ACC112 (cell line): ENCODE measurements around the gene ZNF518B.

Source experiments
- H2AFZ ChIP-seq: fragments of 200-600 bp; sonication (generic); one replicate; pipeline ENCODE4 v1.6.0; 2017; ENCODE audit warnings: antibody characterized with exemption, low read length; ENCODE audit not compliant: unreplicated experiment
- H3K27ac ChIP-seq: fragments of 200-600 bp; sonication (generic); 2 replicates; pipeline ENCODE4 v1.5.1; 2014; ENCODE audit warnings: low read depth, mild to moderate bottlenecking, antibody characterized with exemption, low read length, moderate library complexity
- H3K27me3 ChIP-seq: fragments of 200-600 bp; sonication (generic); 2 replicates; pipeline ENCODE4 v1.6.1; 2014; ENCODE audit warnings: mild to moderate bottlenecking, antibody characterized with exemption, low read length, moderate library complexity, mixed read lengths; ENCODE audit not compliant: insufficient read depth
- H3K36me3 ChIP-seq: fragments of 200-600 bp; sonication (generic); 2 replicates; pipeline ENCODE4 v1.6.1; 2016; ENCODE audit warnings: mild to moderate bottlenecking, antibody characterized with exemption, low read length, moderate library complexity, mixed read lengths; ENCODE audit not compliant: insufficient read depth
- H3K4me1 ChIP-seq: fragments of 200-600 bp; sonication (generic); one replicate; pipeline ENCODE4 v1.6.1; 2016; ENCODE audit warnings: low read length, mixed read lengths; ENCODE audit not compliant: insufficient read depth, unreplicated experiment, control insufficient read depth
- H3K4me3 ChIP-seq: fragments of 200-600 bp; sonication (generic); 2 replicates; pipeline ENCODE4 v1.5.1; 2014; ENCODE audit warnings: mild to moderate bottlenecking, low read depth, low read length
- H3K79me2 ChIP-seq: fragments of 200-600 bp; sonication (generic); one replicate; pipeline ENCODE4 v1.6.0; 2016; ENCODE audit warnings: low read length; ENCODE audit not compliant: control insufficient read depth, unreplicated experiment, insufficient read depth

Gene ZNF518B

GRCh38 chr4:10480616-10481015 lies 23.4 kb upstream of the ZNF518B start:
- Histone ChIP-seq H3K79me2 (no peaks in the 10 kb centered on the region), H3K27ac (no peak overlapping the region), H3K27me3 (no peaks in the 10 kb centered on the region), H3K36me3 (no peaks in the 10 kb centered on the region), H3K4me3 (no peak overlapping the region), H2AFZ (no peak overlapping the region), H3K4me1 (no peaks in the 10 kb centered on the region)

- H2AFZ ChIP-seq: no peak overlapping the region
- H3K4me3 ChIP-seq: no peak overlapping the region
- no peaks in the 10 kb centered on the region for H3K79me2 ChIP-seq
- no peaks in the 10 kb centered on the region for H3K4me1 ChIP-seq
- H3K27me3 ChIP-seq: no peaks in the 10 kb centered on the region
- no peaks in the 10 kb centered on the region for H3K36me3 ChIP-seq
- H3K27ac ChIP-seq: no peak overlapping the region
These were observed 21.4 kb upstream of the ZNF518B start for GRCh38 chr4:10478621-10479020.

GRCh38 chr4:10470505-10470904 lies 13.3 kb upstream of the ZNF518B start:
- Histone ChIP-seq H3K27ac (no peak overlapping the region), H3K4me1 (no peaks in the 10 kb centered on the region), H2AFZ (no peak overlapping the region), H3K4me3 (no peak overlapping the region), H3K79me2 (no peaks in the 10 kb centered on the region), H3K27me3 (peaks cover 3% of the 10 kb centered on the region; the same call in 1 of the 2 replicates), H3K36me3 (no peaks in the 10 kb centered on the region)

- Histone ChIP-seq H3K27ac (no peak overlapping the region), H3K79me2 (no peaks in the 10 kb centered on the region), H3K27me3 (peaks cover 23% of the 10 kb centered on the region), H3K4me3 (no peak overlapping the region), H3K4me1 (no peaks in the 10 kb centered on the region), H2AFZ (no peak overlapping the region), H3K36me3 (no peaks in the 10 kb centered on the region)
These were observed 8.9 kb upstream of the ZNF518B start for GRCh38 chr4:10466161-10466560.

- Histone ChIP-seq H2AFZ (no peak overlapping the region), H3K4me3 (no peak overlapping the region), H3K27ac (no peak overlapping the region), H3K79me2 (no peaks in the 10 kb centered on the region), H3K4me1 (no peaks in the 10 kb centered on the region), H3K27me3 (peaks cover 28% of the 10 kb centered on the region), H3K36me3 (no peaks in the 10 kb centered on the region)
These were observed 5.7 kb upstream of the ZNF518B start for GRCh38 chr4:10462876-10463275.

GRCh38 chr4:10461850-10462400 lies 4.7 kb upstream of the ZNF518B start:
- H3K4me3 ChIP-seq: peak overlapping the region; percentile 62; the same call in 1 of the 2 replicates
- H3K36me3 ChIP-seq: no peaks in the 10 kb centered on the region
- no peaks in the 10 kb centered on the region for H3K79me2 ChIP-seq
- no peak overlapping the region for H2AFZ ChIP-seq
- H3K27ac ChIP-seq: no peak overlapping the region
- H3K27me3 ChIP-seq: peaks cover 28% of the 10 kb centered on the region
- no peaks in the 10 kb centered on the region for H3K4me1 ChIP-seq

- Histone ChIP-seq H3K4me3 (peak overlapping the region; percentile 62), H2AFZ (no peak overlapping the region), H3K4me1 (no peaks in the 10 kb centered on the region), H3K36me3 (no peaks in the 10 kb centered on the region), H3K79me2 (peaks cover 3% of the 10 kb centered on the region), H3K27ac (no peak overlapping the region), H3K27me3 (peaks cover 25% of the 10 kb centered on the region)
These were observed 4.0 kb upstream of the ZNF518B start for GRCh38 chr4:10461091-10461849.

- H3K79me2 ChIP-seq: peaks cover 11% of the 10 kb centered on the region
- peak overlapping the region; percentile 62 for H3K4me3 ChIP-seq
- H2AFZ ChIP-seq: no peak overlapping the region
- peaks cover 25% of the 10 kb centered on the region for H3K27me3 ChIP-seq
- H3K27ac ChIP-seq: no peak overlapping the region
- peaks cover 5% of the 10 kb centered on the region for H3K4me1 ChIP-seq
- H3K36me3 ChIP-seq: no peaks in the 10 kb centered on the region
These were observed 3.3 kb upstream of the ZNF518B start for GRCh38 chr4:10460313-10461047.

- peaks cover 5% of the 10 kb centered on the region; the same call in 1 of the 2 replicates for H3K36me3 ChIP-seq
- peaks cover 20% of the 10 kb centered on the region for H3K27me3 ChIP-seq
- H3K79me2 ChIP-seq: peaks cover 23% of the 10 kb centered on the region
These were observed 2.1 kb upstream of the ZNF518B start for GRCh38 chr4:10459305-10459704.

GRCh38 chr4:10458177-10458576 lies 951 bp upstream of the ZNF518B start:
- Histone ChIP-seq H3K27ac (no peak overlapping the region), H3K4me3 (no peak overlapping the region; the same call in 1 of the 2 replicates), H3K36me3 (peaks cover 11% of the 10 kb centered on the region), H3K27me3 (peaks cover 20% of the 10 kb centered on the region), H3K4me1 (peaks cover 5% of the 10 kb centered on the region), H3K79me2 (peaks cover 31% of the 10 kb centered on the region), H2AFZ (no peak overlapping the region)

More at GRCh38 chr4:10459305-10459704, 2.1 kb upstream of the ZNF518B start:
- no peak overlapping the region for H3K4me3 ChIP-seq
- H3K4me1 ChIP-seq: peaks cover 5% of the 10 kb centered on the region
- H2AFZ ChIP-seq: no peak overlapping the region
- no peak overlapping the region for H3K27ac ChIP-seq
